Measurements from ENCODE around the gene HUS1B.

The HUS1B gene

GRCh38 chr6:704046-704445 lies 47.1 kb upstream of the HUS1B start:
- no peak for ATAC-seq

GRCh38 chr6:703552-703951 lies 46.7 kb upstream of the HUS1B start:
- TF ChIP-seq TSHZ2 (CRISPR knock-in tag; IDR thresholded peaks at IDR 0.05) (no peak), TCF4 (CRISPR knock-in tag; IDR thresholded peaks at IDR 0.05; ENCODE audit: borderline replicate concordance) (no peak), ARNTL (CRISPR knock-in tag; IDR thresholded peaks at IDR 0.05; ENCODE audit: borderline replicate concordance, low read depth) (no peak), RARB (CRISPR knock-in tag; IDR thresholded peaks at IDR 0.05) (no peak), CSDC2 (CRISPR knock-in tag; IDR thresholded peaks at IDR 0.05) (no peak)
- ATAC-seq: no peak

More at GRCh38 chr6:704046-704445, 47.1 kb upstream of the HUS1B start:
- TF ChIP-seq ZFP3 (CRISPR knock-in tag; IDR thresholded peaks at IDR 0.05): no peak
- no peak for TF ChIP-seq ESRRG (CRISPR knock-in tag; IDR thresholded peaks at IDR 0.05)
- no peak for TF ChIP-seq GLIS3 (CRISPR knock-in tag; IDR thresholded peaks at IDR 0.05)
- TF ChIP-seq BACH2 (CRISPR knock-in tag; IDR thresholded peaks at IDR 0.05; ENCODE audit: borderline replicate concordance): no peak
- TF ChIP-seq CREB5 (CRISPR knock-in tag; IDR thresholded peaks at IDR 0.05; ENCODE audit: low read depth): no peak
- no peak for TF ChIP-seq TSHZ2 (CRISPR knock-in tag; IDR thresholded peaks at IDR 0.05)
- TF ChIP-seq ZNF8 (CRISPR knock-in tag; IDR thresholded peaks at IDR 0.05): no peak
- no peak for TF ChIP-seq CSDC2 (CRISPR knock-in tag; IDR thresholded peaks at IDR 0.05)
- no peak for TF ChIP-seq TCF4 (CRISPR knock-in tag; IDR thresholded peaks at IDR 0.05; ENCODE audit: borderline replicate concordance)

- TF ChIP-seq PPARA (CRISPR knock-in tag; IDR thresholded peaks at IDR 0.05; ENCODE audit: borderline replicate concordance): no peak
- TF ChIP-seq ARNTL (CRISPR knock-in tag; IDR thresholded peaks at IDR 0.05; ENCODE audit: borderline replicate concordance, low read depth): no peak
- no peak for TF ChIP-seq ESRRG (CRISPR knock-in tag; IDR thresholded peaks at IDR 0.05)
- no peak for TF ChIP-seq ZNF565 (CRISPR knock-in tag; conservative IDR thresholded peaks at IDR 0.05; ENCODE audit: low read depth)
- no peak for TF ChIP-seq GLIS3 (CRISPR knock-in tag; IDR thresholded peaks at IDR 0.05)
- no peak for TF ChIP-seq CSRNP3 (CRISPR knock-in tag; IDR thresholded peaks at IDR 0.05)
- no peak for TF ChIP-seq POU6F1 (CRISPR knock-in tag; IDR thresholded peaks at IDR 0.05; ENCODE audit: borderline replicate concordance, low read depth)
- TF ChIP-seq ZC3H10 (CRISPR knock-in tag; IDR thresholded peaks at IDR 0.05): no peak
- TF ChIP-seq BACH2 (CRISPR knock-in tag; IDR thresholded peaks at IDR 0.05; ENCODE audit: borderline replicate concordance): no peak
- no peak for TF ChIP-seq ISL1 (CRISPR knock-in tag; IDR thresholded peaks at IDR 0.05)
- no peak for TF ChIP-seq ZNF8 (CRISPR knock-in tag; IDR thresholded peaks at IDR 0.05)
- TF ChIP-seq ZNF70 (CRISPR knock-in tag; IDR thresholded peaks at IDR 0.05): no peak
- TF ChIP-seq TOX (CRISPR knock-in tag; IDR thresholded peaks at IDR 0.05; ENCODE audit: borderline replicate concordance): no peak
- TF ChIP-seq TCF4 (CRISPR knock-in tag; IDR thresholded peaks at IDR 0.05; ENCODE audit: borderline replicate concordance): no peak
Measured at GRCh38 chr6:701700-702479, 45.0 kb upstream of the HUS1B start.

More at GRCh38 chr6:701700-702479, 45.0 kb upstream of the HUS1B start:
- no peak; the same call in 2 of the 3 replicates for ATAC-seq

Data from SK-N-SH treated with all-trans-retinoic acid at 6 μM for 48 hours (cell line).